ENCODE results near the gene SLC29A1. TPM values are rescaled to one million over a fixed set of nuclear protein-coding genes. Genes with fewer than 3 reads are reported as not detected.

Gene SLC29A1
- total RNA-seq, 1 experiment from 2014 or later: 92.8 TPM

GRCh38 chr6:44266347-44266746 lies 43.0 kb downstream of the SLC29A1 start:
- no peak for DNase-seq
- intact Hi-C loops (cut with micrococcal nuclease; ENCODE audit: unreplicated experiment): no loop called here
- Mint-ChIP-seq H3K9me3 (ENCODE audit: low read depth, unreplicated experiment) (no peaks in the 10 kb centered on the region), H3K4me3 (ENCODE audit: low read depth, unreplicated experiment) (peak overlapping the region; percentile 98), H3K4me1 (ENCODE audit: low read depth, unreplicated experiment) (peaks cover 31% of the 10 kb centered on the region), H3K27ac (ENCODE audit: unreplicated experiment) (no peak overlapping the region), H3K27me3 (ENCODE audit: unreplicated experiment) (peaks cover 53% of the 10 kb centered on the region), H3K36me3 (ENCODE audit: insufficient read depth, unreplicated experiment) (peaks cover 47% of the 10 kb centered on the region)
- no TSS peak for BruUV-seq (replicated peaks)
- TF ChIP-seq CTCF (IDR thresholded peaks at IDR 0.05; ENCODE audit: unreplicated experiment): no peak
- CTCF ChIA-PET: interaction anchor here (0.8 to 3.9 kb wide), 3 partner anchors 10 to 72 kb away, joined by 3 to 53 read pairs (median 3); no protein-coding TSS in a partner anchor

DNA sequence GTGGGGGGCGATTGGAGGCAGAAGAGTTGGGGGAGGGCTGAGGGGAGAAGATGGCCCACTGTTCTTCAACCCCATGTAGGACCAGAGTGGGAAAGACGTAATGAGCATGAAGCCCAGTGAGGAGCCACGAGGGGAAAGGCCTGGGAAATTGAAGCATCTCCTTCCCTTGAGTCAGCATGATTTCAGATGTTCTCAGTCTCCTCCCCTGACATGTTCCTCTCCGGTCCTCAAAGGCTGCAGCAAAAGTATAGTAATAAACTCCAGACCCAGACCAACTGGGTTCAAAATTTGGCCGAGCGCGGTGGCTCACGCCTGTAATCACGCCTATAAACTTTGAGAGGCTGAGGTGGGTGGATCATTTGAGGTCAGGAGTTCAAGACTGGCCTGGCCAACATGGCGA lies 43.9 kb downstream of the SLC29A1 start:
- peaks cover 62% of the 10 kb centered on the region for H3K27me3 Mint-ChIP-seq (ENCODE audit: unreplicated experiment)
- H3K4me1 Mint-ChIP-seq (ENCODE audit: low read depth, unreplicated experiment): peaks cover 25% of the 10 kb centered on the region
- CTCF ChIA-PET: interaction anchor here (1.0 to 3.9 kb wide), 6 partner anchors 9 to 71 kb away, joined by 3 to 53 read pairs (median 8); no protein-coding TSS in a partner anchor
- no TSS peak for BruUV-seq (replicated peaks)
- no peak for DNase-seq
- H3K4me3 Mint-ChIP-seq (ENCODE audit: low read depth, unreplicated experiment): no peak overlapping the region
- peaks cover 47% of the 10 kb centered on the region for H3K36me3 Mint-ChIP-seq (ENCODE audit: insufficient read depth, unreplicated experiment)
- no peak overlapping the region for H3K27ac Mint-ChIP-seq (ENCODE audit: unreplicated experiment)
- intact Hi-C loops (cut with micrococcal nuclease; ENCODE audit: unreplicated experiment): no loop called here
- TF ChIP-seq CTCF (IDR thresholded peaks at IDR 0.05; ENCODE audit: unreplicated experiment): no peak
- H3K9me3 Mint-ChIP-seq (ENCODE audit: low read depth, unreplicated experiment): no peaks in the 10 kb centered on the region

- H3K36me3 Mint-ChIP-seq (ENCODE audit: insufficient read depth, unreplicated experiment): peaks cover 38% of the 10 kb centered on the region
- no TSS peak for BruUV-seq (replicated peaks)
- H3K4me1 Mint-ChIP-seq (ENCODE audit: low read depth, unreplicated experiment): peaks cover 16% of the 10 kb centered on the region
- peak; percentile 77 for DNase-seq
- no peaks in the 10 kb centered on the region for H3K9me3 Mint-ChIP-seq (ENCODE audit: low read depth, unreplicated experiment)
- no peak overlapping the region for H3K27ac Mint-ChIP-seq (ENCODE audit: unreplicated experiment)
- TF ChIP-seq CTCF (IDR thresholded peaks at IDR 0.05; ENCODE audit: unreplicated experiment): peak; percentile 88
- H3K4me3 Mint-ChIP-seq (ENCODE audit: low read depth, unreplicated experiment): no peak overlapping the region
- intact Hi-C loops (cut with micrococcal nuclease; ENCODE audit: unreplicated experiment): loop anchor here (1.0 to 2.0 kb wide), 2 partner anchors 37 to 70 kb away; no protein-coding TSS in a partner anchor
- H3K27me3 Mint-ChIP-seq (ENCODE audit: unreplicated experiment): peaks cover 71% of the 10 kb centered on the region
- CTCF ChIA-PET: interaction anchor here (0.5 to 3.9 kb wide), 15 partner anchors 16 to 787 kb away, joined by 3 to 53 read pairs (median 5); partner anchors contain the start of genes AARS2, CDC5L, MRPL14 and TMEM63B
These were observed 44.8 kb downstream of the SLC29A1 start for GRCh38 chr6:44268095-44268628.

- BruUV-seq (replicated peaks): no TSS peak
- CTCF ChIA-PET: interaction anchor here (1.4 to 3.9 kb wide), 3 partner anchors 35 to 69 kb away, joined by 4 to 53 read pairs (median 25); partner anchors contain the start of gene AARS2
- TF ChIP-seq CTCF (IDR thresholded peaks at IDR 0.05; ENCODE audit: unreplicated experiment): no peak
- Mint-ChIP-seq H3K36me3 (ENCODE audit: insufficient read depth, unreplicated experiment) (peaks cover 26% of the 10 kb centered on the region), H3K9me3 (ENCODE audit: low read depth, unreplicated experiment) (no peaks in the 10 kb centered on the region), H3K4me1 (ENCODE audit: low read depth, unreplicated experiment) (peaks cover 9% of the 10 kb centered on the region), H3K27ac (ENCODE audit: unreplicated experiment) (no peak overlapping the region), H3K4me3 (ENCODE audit: low read depth, unreplicated experiment) (peak overlapping the region; percentile 32), H3K27me3 (ENCODE audit: unreplicated experiment) (peaks cover 83% of the 10 kb centered on the region)
- no peak for DNase-seq
- intact Hi-C loops (cut with micrococcal nuclease; ENCODE audit: unreplicated experiment): loop anchor here (2.0 kb wide), 1 partner anchor 35 kb away; no protein-coding TSS in a partner anchor
These were observed 46.0 kb downstream of the SLC29A1 start for GRCh38 chr6:44269178-44269920.
